Neural cell (in vitro differentiated cells): ENCODE results near the gene TCEA3. TPM values are rescaled to one million over a fixed set of nuclear protein-coding genes. Genes with fewer than 3 reads are reported as not detected.

Experiments
- H2AFZ ChIP-seq: fragments of 200-600, 300-800 bp; sonication (generic), shearing (Covaris generic); 2 replicates; pipeline ENCODE4 v1.6.0; 2014; ENCODE audit warnings: low read depth, mild to moderate bottlenecking, antibody characterized with exemption, low read length, moderate library complexity
- H3F3A ChIP-seq: fragments of 200-600 bp; shearing (Covaris generic); 2 replicates; pipeline ENCODE4 v1.6.1; 2016; ENCODE audit warnings: mild to moderate bottlenecking, moderate library complexity, mixed read lengths, antibody characterized with exemption, low read length; ENCODE audit not compliant: insufficient read depth, poor library complexity, severe bottlenecking
- H3K27ac ChIP-seq: fragments of 200-600, 300-800 bp; sonication (generic), shearing (Covaris generic); 2 replicates; pipeline ENCODE4 v1.5.1; 2014; ENCODE audit warnings: mild to moderate bottlenecking, low read length, moderate library complexity
- H3K27me3 ChIP-seq: fragments of 300-800, 200-600 bp; sonication (generic), shearing (Covaris generic); 2 replicates; pipeline ENCODE4 v1.6.0; 2014; ENCODE audit warnings: mild to moderate bottlenecking, low read depth, low read length, moderate library complexity; ENCODE audit not compliant: insufficient read depth
- H3K36me3 ChIP-seq: fragments of 300-800, 200-600 bp; sonication (generic), shearing (Covaris generic); 2 replicates; pipeline ENCODE4 v1.5.1; 2014; ENCODE audit warnings: mild to moderate bottlenecking, antibody characterized with exemption, low read length, moderate library complexity; ENCODE audit not compliant: insufficient read depth
- H3K4me2 ChIP-seq: fragments of 300-800, 200-600 bp; sonication (generic), shearing (Covaris generic); 2 replicates; pipeline ENCODE4 v1.6.0; 2014; ENCODE audit warnings: mild to moderate bottlenecking, low read length
- H3K4me3 ChIP-seq: fragments of 300-800, 200-600 bp; sonication (generic), shearing (Covaris generic); 2 replicates; pipeline ENCODE4 v1.5.1; 2014; ENCODE audit warnings: mild to moderate bottlenecking, low read length, moderate library complexity
- H3K79me2 ChIP-seq: fragments of 200-600 bp; shearing (Covaris generic); replicated peaks from 2 replicates; pipeline ENCODE4 v1.6.0; 2014; ENCODE audit warnings: mild to moderate bottlenecking, low read length, moderate library complexity; ENCODE audit not compliant: insufficient read depth
- H3K9ac ChIP-seq: fragments of 300-800, 200-600 bp; sonication (generic), shearing (Covaris generic); 2 replicates; pipeline ENCODE4 v1.6.1; 2016; ENCODE audit warnings: mild to moderate bottlenecking, low read length, mixed read lengths
- H3K9me2 ChIP-seq: fragments of 200-600 bp; shearing (Covaris generic); 2 replicates; pipeline ENCODE4 v1.6.1; 2016; ENCODE audit warnings: mild to moderate bottlenecking, low read length, mixed read lengths; ENCODE audit not compliant: insufficient read depth
- H3K9me3 ChIP-seq: fragments of 200-600, 300-800 bp; sonication (generic), shearing (Covaris generic); 2 replicates; pipeline ENCODE4 v1.6.1; 2016; ENCODE audit warnings: mild to moderate bottlenecking, mixed run types, low read length, moderate library complexity, mixed read lengths
- H4K20me1 ChIP-seq: fragments of 200-600 bp; shearing (Covaris generic); 2 replicates; pipeline ENCODE4 v1.6.1; 2016; ENCODE audit warnings: mild to moderate bottlenecking, mixed run types; ENCODE audit not compliant: insufficient read depth
- CTCF ChIP-seq: fragments of 450-650 bp; IDR thresholded peaks from 2 replicates; pipeline ENCODE4 v1.5.1; 2014; ENCODE audit warnings: antibody characterized with exemption, mild to moderate bottlenecking, moderate library complexity; ENCODE audit not compliant: poor library complexity, severe bottlenecking
- EP300 ChIP-seq: fragments of 450-650 bp; conservative IDR thresholded peaks from 2 replicates; pipeline ENCODE4 v1.6.1; 2014; ENCODE audit warnings: antibody characterized with exemption, mild to moderate bottlenecking, moderate library complexity; ENCODE audit not compliant: poor library complexity, severe bottlenecking
- EZH2 ChIP-seq: fragments of 200-600, 300-800 bp; shearing (Covaris generic), sonication (generic); IDR thresholded peaks from 2 replicates; pipeline ENCODE4 v1.6.1; 2014; ENCODE audit warnings: antibody characterized with exemption, low read length, borderline replicate concordance, mild to moderate bottlenecking; ENCODE audit not compliant: insufficient read depth, poor library complexity, severe bottlenecking
- MXI1 ChIP-seq: fragments of 450-650 bp; conservative IDR thresholded peaks from 2 replicates; pipeline ENCODE4 v1.6.1; 2014; ENCODE audit warnings: antibody characterized with exemption, mild to moderate bottlenecking; ENCODE audit not compliant: poor library complexity, severe bottlenecking
- POLR2AphosphoS5 ChIP-seq: IDR thresholded peaks from 2 replicates; pipeline ENCODE4 v1.6.1; 2012
- RAD21 ChIP-seq: fragments of 450-650 bp; conservative IDR thresholded peaks from 2 replicates; pipeline ENCODE4 v1.6.1; 2014; ENCODE audit warnings: antibody characterized with exemption, mild to moderate bottlenecking, moderate library complexity
- REST ChIP-seq: IDR thresholded peaks from 2 replicates; pipeline ENCODE4 v1.6.1; 2012; ENCODE audit warnings: borderline replicate concordance
- SMC3 ChIP-seq: fragments of 450-650 bp; conservative IDR thresholded peaks from 2 replicates; pipeline ENCODE4 v1.6.1; 2014; ENCODE audit warnings: antibody characterized with exemption, mild to moderate bottlenecking, moderate library complexity; ENCODE audit not compliant: poor library complexity
- TAF1 ChIP-seq: IDR thresholded peaks from 2 replicates; pipeline ENCODE4 v1.6.1; 2012; ENCODE audit warnings: low read depth
- polyA plus RNA-seq: library from polyadenylated mRNA; depleted of rRNA; stranded (reverse); fragments of >200 nt; gene quantifications from 2 replicates; pipeline ENCODE4 v1.2.3, GENCODE V29; 2014

The TCEA3 gene
- polyA plus RNA-seq, 1 donor from 2014 or later: not detected

- no peak for TF ChIP-seq REST
- no peak for TF ChIP-seq RAD21
Measured at GRCh38 chr1:23431431-23431830, 6.9 kb upstream of the TCEA3 start (continued).

GRCh38 chr1:23430803-23431202, 6.3 kb upstream of the TCEA3 start:
- H3K36me3 ChIP-seq: peaks cover 6% of the 10 kb centered on the region
- H3K9me3 ChIP-seq: no peaks in the 10 kb centered on the region
- no peak overlapping the region for H3K27ac ChIP-seq
- no peak overlapping the region for H3K4me3 ChIP-seq
- no peaks in the 10 kb centered on the region for H4K20me1 ChIP-seq
- no peak overlapping the region for H2AFZ ChIP-seq
- no peak overlapping the region for H3K9ac ChIP-seq
- TF ChIP-seq TAF1 (no peak), EZH2 (no peak), REST (no peak), SMC3 (no peak), POLR2AphosphoS5 (no peak), RAD21 (no peak), CTCF (no peak), MXI1 (no peak), EP300 (no peak)
- no peaks in the 10 kb centered on the region for H3K27me3 ChIP-seq
- no peak overlapping the region for H3K4me2 ChIP-seq
- H3K9me2 ChIP-seq: no peaks in the 10 kb centered on the region
- no peaks in the 10 kb centered on the region for H3K79me2 ChIP-seq
- no peaks in the 10 kb centered on the region for H3F3A ChIP-seq
